ENCODE results near the gene TTLL8.

TTLL8 gene

GRCh38 chr22:50020606-50021005, 37.5 kb downstream of the TTLL8 start:
- TF ChIP-seq CTCF (IDR thresholded peaks at IDR 0.05; ENCODE audit: low read depth, low read length), result no peak
- no peak overlapping the region for H3K4me3 ChIP-seq (ENCODE audit: low read depth, low read length)

GRCh38 chr22:50019316-50019715, 38.8 kb downstream of the TTLL8 start:
- H3K4me3 ChIP-seq (ENCODE audit: low read depth, low read length), result no peak overlapping the region

GRCh38 chr22:50018608-50019285, 39.4 kb downstream of the TTLL8 start:
- no peak for TF ChIP-seq CTCF (IDR thresholded peaks at IDR 0.05; ENCODE audit: low read depth, low read length)
- H3K4me3 ChIP-seq (ENCODE audit: low read depth, low read length), result no peak overlapping the region

More at GRCh38 chr22:50019316-50019715, 38.8 kb downstream of the TTLL8 start:
- no peak for TF ChIP-seq CTCF (IDR thresholded peaks at IDR 0.05; ENCODE audit: low read depth, low read length)

- TF ChIP-seq CTCF (IDR thresholded peaks at IDR 0.05; ENCODE audit: low read depth, low read length), result no peak
- H3K4me3 ChIP-seq (ENCODE audit: low read depth, low read length), result no peak overlapping the region
Measured at GRCh38 chr22:50017701-50018224, 40.3 kb downstream of the TTLL8 start.

- no peak for TF ChIP-seq CTCF (IDR thresholded peaks at IDR 0.05; ENCODE audit: low read depth, low read length)
- no peak overlapping the region for H3K4me3 ChIP-seq (ENCODE audit: low read depth, low read length)
Measured at GRCh38 chr22:50016988-50017700, 41.0 kb downstream of the TTLL8 start.

- H3K4me3 ChIP-seq (ENCODE audit: low read depth, low read length), result no peak overlapping the region
- TF ChIP-seq CTCF (IDR thresholded peaks at IDR 0.05; ENCODE audit: low read depth, low read length), result no peak
Measured at GRCh38 chr22:50016308-50016987, 41.6 kb downstream of the TTLL8 start.
